Activated CD4-positive, alpha-beta T cell treated with anti-CD3 and anti-CD28 coated beads, Interleukin-2, amount 50 U/mL, for 16 hours (primary cell): ENCODE results near the gene SLC35D2.

ENCODE experiments used
- DNase-seq: peaks from one replicate; pipeline ENCODE4 v3.0.0-alpha.2; 2020

The SLC35D2 gene

DNA sequence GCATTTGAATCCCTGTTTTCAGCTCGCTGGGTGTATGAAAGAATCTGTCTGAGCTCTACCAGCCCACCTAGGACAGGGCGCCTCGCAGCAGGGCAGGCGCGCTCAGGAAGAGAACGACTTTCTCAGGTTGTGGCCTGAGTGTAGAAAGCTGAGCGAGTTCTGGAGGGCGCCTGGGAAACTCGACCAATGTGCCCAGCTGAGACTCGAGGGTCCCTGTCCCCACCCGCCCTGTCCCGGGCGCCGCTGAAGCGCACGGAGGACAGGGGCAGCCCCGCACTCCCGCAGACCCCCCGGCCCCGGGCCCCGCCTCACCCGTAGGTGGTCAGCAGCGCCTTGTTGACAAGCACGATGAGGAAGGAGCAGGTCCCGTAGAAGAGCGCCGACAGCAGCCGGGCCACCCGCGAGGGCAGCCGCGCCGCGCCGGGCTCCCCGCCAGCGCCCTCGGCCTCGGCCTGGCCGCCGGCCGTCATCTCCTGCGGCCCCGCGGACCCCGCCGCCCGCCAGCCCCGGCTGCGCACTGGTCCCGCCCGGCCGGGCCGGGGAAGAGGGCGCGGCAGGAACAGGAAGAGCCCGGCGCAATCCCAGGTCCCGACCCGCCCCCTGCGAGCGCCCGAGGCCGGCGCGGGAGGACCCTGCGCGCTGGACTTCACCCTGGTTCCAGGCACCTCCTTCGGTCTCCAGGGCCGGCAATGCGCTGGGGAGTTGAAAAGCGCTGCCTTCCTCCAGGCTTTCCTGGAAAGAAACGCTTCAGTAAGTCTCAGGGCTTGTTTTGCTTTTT is at the start of gene SLC35D2:
TSS of gene SLC35D2 (minus strand) at position 547 of the 778 bp plus-strand sequence. CDS start at position 470, 77 bp downstream.
- DNase-seq: no peak

DNA sequence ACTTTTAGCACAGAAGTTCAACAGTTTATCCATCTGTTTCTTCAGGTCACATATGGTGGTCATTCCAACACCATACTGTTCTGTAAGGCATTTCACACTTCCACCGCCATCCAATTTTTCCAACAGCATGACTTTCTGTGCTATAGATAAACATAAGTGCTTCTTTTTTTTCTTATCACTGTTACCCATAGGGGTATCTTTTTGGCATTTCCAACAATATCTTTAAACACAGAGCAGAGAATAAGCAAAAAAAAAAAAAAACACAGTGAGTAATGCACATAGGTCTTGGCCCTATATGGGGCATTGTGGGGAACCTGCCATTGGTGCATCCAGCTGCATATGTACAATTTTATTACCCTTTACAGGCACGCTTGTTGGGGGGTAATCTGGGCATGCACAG is 46.9 kb upstream of the SLC35D2 start:
- DNase-seq: no peak

DNA sequence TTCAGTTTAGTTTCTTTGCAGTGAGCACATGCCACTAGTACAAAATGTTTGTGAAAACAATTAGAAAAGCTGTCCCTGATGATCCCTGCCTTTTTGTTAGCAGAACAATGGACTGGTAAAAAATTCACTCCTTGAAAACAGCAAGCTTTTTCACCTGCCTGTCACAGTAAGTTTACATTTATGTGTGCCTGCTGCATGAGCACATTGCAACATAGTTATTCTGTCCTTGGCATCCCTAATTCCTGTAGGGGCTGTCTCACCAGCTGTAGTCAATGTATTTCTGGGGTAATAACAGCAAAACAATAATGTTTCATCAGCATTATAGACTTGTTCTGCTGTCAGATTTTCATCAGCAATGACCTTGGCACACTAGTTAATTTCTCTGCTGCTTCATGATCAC is 46.2 kb upstream of the SLC35D2 start:
- DNase-seq: no peak

DNA sequence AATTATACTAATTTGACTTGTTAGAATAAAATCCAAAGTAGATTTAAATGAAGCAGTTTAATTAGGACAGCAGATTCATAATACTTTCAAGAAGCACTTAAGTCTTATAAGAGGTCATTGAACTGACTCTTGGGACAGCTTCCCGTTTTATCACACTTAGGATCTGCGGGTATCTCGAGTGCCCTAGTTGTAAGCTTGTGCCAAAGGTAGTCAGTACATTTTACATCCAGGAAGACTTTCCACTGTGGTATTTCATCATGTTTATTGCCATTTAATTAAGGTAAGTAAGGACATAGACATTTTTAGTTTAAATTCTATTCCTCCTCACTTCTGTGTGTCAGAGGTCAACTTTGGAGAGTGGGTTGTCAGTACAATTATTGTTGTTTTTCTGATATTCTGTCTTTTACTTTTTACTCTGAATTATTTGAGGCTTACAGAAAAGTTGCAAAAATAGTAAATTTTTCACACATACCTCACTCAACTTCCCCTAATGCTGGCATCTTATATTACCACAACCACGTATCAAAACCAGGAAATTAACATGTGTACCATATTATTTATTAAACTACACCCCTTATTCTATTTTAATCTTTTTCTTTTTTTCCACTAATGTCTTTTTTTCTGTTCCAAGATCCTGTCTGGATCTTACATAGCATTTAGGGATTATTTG is 42.1 kb upstream of the SLC35D2 start:
- DNase-seq: no peak

DNA sequence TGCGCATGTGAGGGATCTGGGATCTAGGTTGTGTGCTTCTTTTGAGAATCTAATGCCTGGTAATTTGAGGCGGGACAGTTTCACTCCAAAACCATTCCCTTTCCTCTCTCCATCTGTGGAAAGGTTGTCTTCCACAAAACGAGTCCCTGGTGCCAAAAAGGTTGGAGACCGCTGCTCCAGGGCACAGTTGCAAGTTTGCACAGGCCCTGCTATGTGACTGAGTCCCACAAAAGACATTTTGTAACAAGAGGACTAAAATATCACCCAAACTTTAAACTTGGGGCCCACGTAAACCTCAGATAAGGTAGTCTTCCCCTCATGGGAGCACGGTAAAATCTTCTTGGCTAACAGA is 40.5 kb upstream of the SLC35D2 start:
- no peak for DNase-seq

DNA sequence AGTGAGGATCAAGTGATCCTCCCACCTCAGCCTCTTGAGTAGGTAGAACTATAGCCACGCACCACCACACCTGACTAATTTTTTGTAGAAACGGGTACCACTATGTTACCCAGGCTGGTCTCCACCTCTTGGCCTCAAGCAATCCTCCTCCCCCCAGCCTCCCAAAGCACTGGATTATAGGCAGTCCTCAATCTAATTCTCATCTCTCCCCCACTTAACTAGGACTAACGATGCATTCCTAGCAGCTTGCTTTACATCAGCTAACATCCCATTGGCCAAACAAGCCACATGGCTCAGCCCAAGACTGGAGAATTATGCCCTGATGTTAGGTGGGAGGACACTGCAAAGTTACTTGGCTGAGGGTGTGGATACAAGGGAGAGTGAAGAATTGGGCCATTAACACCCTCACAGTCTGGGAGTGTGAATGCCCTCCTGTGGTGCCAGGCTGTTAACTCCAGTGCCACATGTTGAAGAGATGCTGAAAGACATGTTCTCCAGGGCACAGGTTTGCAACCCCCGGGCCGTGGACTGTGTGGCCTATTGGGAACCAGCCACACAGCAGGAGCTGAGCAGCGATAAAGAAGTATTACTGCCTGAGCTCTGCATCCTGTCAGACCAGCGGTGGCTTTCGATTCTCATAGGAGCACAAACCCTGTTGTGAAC is 39.9 kb upstream of the SLC35D2 start:
- no peak for DNase-seq

DNA sequence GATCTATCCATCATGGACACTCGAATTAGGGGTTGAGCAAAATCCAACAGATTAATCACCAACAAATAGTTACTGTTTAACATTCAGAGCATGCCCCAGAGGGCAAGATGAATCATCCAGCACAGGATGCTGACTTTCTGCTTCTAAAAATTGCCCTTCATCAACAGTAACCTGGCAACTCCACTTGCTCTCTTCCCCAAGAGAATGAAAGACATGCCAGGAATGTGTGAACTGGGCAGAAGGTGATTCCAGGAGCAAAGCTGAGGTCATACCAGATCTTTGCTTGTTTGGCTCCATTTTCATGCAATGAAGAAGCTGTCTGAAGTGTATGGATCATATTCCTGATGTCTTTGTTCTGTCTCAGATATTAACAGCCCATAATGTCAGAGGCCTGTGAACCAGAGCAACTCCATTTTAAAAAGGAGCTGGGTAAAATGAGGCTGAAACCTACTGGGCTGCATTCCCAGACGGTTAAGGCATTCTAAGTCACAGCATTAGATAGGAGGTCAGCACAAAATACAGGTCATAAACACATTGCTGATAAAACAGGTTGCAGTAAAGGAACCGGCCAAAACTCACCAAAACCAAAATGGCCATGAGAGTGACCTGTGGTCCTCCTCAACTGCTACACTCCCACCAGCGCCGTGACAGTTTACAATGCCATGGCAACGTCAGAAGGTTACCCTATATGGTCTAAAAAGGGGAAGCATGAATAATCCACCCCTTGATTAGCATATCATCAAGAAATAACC is 37.1 kb upstream of the SLC35D2 start:
- peak; percentile 76 for DNase-seq

DNA sequence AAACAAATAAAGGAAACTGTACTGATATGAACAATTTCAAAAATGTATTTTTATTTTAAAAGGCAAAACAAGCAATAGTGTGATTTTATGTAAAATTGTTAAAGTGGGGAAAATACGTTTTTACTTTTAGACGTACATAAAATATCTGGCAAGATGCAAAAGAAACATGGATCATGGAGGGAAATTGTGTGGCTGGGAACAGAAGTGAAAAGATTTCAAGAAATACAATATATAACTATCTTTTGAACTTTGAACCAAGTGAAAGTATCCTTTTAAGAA is 36.1 kb upstream of the SLC35D2 start:
- no peak for DNase-seq

DNA sequence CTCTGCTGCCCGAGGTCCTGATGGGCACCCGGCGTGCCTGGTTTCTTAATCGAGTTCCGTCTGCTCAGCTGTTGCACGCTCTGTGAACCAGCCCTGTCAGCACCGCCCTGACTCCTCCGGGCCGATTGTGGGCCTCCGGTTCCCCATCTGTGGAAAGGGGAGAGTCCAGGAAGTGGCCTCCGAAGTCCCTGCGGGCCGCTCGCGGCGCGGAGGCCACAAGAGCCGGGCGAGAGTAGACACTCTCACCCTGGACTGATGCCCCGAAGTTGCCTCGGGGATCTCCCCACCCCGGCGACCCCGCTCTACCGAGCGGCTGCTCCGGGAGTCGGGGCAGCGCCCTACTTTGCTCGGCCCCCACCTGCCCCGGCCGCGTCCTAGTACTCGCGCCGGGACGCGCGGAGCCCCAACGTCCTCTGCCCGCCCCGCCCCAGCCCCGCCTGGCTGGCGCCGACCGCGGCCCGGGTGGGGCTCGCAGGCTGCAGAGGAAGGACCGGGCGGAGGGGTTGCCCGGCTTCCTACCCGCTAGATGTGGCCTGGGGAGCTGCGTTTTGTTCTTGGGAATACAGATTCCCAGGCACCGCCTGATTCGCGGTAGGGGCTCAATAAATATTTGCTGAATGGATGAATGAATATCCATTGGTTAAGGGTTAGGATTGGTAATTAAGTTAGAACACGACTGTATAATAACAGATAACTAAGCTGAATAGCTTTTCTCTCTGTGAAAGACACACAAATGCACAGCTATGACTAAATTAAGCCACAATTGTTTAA is 35.6 kb upstream of the SLC35D2 start:
- DNase-seq: peak; percentile 74

DNA sequence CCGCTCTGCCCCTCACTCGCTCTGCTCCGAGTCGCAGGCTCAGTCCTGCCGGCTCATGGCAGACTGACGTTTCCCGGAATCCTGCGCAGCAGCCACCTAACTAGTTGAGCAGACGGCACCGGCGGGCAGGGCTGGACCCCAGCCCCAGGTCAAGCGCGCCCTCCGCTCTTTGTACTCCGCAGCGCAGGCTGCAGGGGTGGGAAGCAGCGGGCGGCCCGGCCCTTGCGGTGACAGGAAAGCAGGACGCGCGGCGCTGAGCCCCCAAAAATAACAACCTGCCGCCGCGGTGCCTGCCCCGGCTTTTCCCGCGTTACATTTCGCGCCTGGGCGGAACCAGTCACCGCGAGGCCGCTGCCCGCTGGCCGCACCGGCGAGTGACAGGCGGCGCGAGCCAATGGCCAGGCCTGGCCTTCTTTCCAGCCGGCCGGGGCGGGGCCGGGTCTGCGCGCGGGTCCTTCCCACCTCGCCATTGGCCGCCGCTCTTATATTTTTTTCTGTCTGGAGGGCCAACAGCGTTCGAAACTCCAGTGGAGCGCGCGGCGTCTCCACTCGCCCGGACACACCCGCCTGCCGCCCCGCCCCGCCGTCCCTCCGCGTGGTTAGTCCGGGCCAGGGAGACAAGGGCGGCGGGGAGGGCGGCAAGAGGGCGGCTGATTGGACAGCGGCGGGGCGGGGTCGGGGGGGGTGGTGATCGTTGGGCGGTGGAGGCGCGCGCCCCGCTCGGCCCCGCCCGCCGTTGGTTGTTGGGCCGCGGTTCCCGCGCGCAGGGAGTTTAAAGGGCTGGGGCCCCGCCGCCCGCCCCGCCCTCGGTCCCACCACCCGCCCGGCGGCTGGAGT is 34.8 kb upstream of the SLC35D2 start, which contains the start of gene ZNF367:
TSS of gene ZNF367 (minus strand) at position 288 of the 837 bp plus-strand sequence. CDS start 338 bp downstream, outside the sequence.
- peak; percentile 97 for DNase-seq

DNA sequence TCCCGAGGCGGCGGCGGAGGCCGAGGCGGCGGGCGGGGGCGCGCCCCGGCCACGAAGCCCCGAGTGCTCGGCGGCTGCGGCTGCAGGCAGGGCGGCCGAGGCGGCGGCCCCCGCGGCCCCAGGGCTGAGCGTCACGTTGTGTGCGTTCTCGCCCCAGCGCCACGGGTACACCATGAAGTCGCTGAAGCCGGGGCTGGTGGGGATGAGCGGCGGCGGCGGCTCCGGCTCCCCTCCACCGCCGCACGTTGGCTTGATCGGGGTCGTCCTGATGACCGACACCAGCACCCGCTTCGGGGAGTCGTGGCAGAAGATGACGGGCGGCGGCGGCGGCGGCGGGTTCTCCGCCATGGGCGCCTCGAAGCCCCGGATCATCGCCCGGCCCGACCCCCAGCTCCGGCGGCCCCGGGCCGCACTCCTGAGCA is 34.2 kb upstream of the SLC35D2 start:
- DNase-seq: peak; percentile 35

DNA sequence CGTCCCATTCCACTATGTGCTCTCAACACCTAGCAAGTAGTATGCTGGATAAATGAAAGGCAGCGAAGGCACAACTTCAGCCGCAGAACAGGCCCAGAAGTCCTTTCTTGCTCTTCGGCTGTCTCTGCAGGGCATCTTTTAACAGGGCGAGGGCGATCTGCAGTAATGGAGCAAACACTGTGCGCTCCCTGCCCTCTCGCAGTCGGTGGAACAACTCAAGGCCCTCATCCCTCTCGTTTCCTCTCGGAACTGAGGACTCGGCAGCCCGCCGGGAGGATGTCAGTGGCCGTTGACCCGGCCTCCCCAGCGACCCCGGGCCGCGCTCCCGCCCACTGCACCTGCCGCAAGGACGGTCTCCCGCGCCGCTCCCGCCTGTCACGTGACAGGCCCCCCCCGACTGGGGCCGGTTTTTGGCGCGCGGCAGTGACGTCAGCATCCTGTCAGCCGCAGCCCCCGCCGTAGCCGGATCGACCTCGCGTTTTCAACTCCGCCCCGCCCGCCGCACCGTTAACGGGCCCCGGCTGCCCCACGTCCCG is 33.6 kb upstream of the SLC35D2 start:
- peak; percentile 90 for DNase-seq

DNA sequence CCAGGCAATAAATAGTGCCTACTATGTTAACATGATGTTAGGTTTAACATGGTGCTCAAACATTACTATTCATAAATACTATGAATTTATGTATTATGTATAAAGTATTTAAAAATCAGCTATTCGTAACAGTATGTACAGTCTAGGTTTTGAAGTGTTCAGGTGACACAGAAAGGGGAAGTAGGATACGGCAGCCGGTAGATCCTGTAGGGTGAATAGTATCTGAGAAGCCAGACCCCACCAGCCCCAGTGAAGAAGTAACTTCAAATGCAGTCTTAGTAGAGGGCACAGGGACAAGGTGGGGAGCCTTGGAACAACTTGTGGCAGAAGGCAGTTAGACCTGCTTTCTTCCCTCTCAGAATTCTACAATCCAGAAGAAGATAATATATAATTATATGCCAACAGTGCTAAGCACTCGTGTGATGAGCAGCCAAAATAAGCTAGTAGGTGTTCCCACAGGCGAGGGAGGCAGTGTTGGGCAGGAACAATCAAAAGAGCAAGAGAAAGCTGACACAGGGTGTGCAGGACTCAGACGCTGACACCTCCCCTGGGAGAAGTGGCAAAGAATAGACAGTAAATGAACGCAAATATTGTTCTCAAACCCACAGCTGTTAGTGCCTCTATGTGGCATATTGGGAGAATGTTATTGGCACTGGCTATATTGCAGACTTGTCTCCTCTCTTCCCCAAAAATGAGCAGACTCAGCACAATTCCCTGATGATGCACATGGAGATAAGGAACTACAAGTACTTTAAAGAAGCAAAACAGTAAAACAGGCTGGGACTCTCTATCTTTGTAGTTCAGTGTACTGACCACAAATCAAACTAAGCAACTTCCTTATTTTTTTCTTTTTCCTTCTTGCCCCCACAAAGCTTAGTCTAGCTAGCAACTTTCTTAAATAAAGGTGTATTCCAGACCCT is 30.1 kb upstream of the SLC35D2 start:
- no peak for DNase-seq

DNA sequence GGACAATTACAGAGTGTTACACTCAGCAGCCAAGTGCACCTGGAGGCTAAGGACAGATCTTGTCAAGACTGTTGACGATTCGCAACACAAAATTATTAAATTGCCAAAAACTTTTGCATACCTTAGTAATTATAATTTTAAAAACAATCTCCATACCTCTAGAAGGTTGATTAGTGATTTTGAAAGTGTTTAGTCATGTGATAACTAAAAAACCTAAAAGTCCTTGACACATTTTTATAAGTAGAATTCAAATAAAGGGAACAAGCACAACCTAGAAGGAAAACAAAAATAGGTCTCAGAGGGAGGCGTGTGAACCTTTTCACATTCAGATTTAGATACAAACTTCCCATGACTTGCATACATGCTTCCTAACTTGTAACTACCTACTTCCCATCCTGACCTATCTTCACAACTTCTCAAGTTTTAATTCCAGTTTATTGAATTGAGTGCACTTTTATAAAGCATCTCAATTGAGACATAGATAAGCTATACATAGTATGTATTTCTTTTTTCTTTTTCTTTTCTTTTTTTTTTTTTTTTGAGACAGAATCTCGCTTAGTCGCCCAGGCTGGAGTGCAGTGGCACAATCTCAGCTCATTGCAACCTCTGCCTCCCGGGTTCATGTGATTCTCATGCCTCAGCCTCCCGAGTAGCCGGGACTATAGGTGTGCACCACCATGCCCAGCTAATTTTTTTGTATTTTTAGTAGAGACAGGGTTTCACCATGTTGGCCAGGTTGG is 28.8 kb upstream of the SLC35D2 start:
- DNase-seq: peak; percentile 18

DNA sequence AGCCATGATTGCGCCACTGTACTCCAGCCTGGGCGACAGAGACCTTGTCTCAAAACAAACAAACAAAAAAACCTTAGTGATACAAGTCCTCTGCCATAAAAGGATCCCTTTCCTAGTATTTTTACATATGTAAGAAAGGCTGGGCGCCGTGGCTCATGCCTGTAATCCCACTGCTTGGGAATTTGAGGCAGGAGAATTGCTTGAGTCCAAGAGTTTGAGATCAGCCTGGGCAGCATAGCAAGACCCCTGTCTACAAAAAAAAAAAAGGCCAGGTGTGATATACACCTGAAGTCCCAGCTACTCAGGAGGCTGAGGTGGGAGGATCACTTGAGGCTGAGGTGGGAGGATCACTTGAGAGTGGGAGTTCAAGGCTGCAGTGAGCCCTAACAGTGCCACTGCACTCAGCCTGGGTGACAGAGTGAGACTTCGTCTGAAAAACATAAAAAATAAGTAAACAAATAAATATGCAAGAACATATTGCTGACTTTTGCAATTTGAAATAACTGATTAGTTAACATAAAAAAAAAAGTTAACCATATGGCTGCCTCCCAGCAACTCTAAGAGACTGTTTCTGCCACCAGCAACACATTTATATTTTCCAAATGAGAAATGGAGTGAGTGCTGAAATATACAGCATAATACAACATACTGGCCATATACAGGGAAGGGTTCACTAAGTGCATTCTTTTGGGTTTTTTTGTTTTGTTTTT is 27.8 kb upstream of the SLC35D2 start:
- DNase-seq: no peak

DNA sequence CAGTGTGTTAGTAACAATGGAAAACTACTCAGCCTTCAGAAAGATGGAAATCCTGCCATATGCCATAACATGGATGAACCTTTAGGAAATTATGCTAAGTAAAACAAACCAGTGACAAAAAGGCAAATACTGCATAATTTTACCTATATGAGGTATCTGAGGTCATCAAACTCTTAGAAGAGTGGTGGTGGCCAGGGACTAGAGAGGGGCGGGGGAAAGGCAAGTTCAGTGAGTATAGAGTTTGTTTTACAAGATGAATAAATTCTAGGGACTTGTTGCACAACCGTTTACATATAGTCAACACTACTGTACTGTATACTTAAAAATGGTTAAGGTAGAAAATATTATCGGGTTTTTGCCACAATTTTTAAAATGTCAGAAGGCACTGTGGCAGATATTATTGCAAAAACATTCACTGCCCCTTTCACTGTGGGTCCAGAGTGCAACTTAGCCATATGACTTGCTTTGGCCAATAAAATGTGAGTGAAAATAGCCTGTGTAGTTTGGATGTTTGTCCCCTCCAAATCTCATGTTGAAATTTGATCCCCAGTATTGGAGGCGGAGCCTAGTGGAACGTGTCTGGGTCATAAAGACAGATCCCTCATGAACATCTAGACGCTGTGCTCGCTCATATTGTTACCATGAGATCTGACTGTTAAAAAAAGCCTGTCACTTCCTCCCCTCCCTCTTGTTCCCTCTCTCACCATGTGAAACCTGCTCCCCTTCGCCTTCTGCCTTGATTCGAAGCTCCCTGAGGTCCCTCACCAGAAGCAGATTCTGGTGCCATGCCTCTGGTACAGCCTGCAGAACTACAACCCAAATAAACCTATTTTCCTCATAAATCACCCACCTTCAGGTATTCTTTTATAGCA is 25.1 kb upstream of the SLC35D2 start:
- DNase-seq: peak; percentile 30

DNA sequence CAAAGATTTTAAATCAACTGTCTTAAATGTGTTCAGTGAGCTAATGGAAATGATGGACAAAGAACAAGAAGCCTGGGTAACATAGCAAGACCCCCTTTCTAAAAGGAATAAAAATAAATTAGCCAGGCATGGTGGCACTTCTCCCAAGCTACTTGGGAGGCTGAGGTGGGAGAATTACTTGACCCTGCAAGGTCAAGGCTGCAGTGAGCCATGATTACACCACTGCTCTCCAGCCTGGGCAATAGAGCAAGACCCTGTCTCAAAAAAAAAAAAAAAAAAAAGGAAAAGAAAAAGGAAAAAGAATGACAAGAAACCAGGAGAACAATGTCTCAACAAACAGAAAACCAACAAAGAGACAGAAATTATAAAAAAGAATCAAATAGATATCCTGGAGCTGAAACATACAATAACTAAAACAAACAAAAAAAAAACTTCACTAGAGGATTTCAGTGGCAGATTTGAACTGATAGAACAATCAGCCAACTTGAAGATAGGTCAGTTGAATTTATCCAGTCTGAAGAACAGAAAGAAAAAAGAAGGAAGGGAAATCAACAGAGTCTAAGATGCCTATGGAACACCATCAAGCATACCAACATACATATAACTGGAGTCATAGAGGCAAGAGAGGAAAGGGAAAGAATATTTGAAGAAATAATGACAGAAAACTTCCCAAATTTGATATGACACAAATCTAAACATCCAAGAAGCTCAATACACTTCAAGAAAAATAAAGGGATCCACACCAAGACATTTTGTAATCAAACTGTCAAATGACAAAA is 16.8 kb upstream of the SLC35D2 start:
- DNase-seq: no peak
